KBM-7 (cell line): ENCODE results near the gene ARAP1.

Experiments
- DNase-seq: peaks from one replicate; pipeline ENCODE4 v3.0.0-alpha.2; 2015
- in situ Hi-C: fragments of 300-500 bp; cut with MboI; formaldehyde crosslinking; loops from 2 replicates; pipeline ENCODE4 v1.14.3; 2020; ENCODE audit warnings: low sequenced_read_pairs, low pct_unique_long_range_greater_than_20kb, mixed read lengths

Gene ARAP1

DNA sequence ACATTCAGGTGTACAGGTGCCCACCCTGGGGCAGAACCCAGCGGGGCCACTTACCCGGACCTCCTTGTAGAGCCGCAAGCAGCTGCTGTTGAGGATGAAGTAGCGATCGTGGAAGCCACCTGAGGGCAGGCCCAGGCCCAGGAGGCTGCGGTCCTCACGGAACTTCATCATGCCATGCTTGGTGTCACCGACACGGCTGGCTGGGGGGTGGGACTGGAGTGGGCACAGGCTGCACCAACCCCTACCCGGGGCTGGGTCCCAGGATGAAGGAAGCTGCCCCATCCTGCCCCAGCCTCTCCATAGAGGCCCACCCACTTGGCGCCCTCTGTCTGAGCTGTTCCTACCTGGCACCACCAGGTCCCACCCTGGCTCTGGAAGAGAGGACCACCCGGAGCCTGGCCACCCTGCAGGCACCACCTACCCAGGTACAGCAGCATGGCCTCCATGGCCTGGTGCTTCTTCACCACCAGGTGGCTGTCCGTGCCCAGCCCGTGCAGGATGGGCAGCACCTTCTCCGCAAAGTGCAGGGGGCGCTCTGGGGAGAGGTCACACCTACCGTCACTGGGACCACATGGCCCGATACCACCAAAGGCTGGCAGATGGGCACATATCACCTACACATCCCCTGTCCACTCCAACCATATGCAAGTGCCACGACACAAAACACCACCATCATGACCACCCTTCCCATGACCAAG, 58.8 kb downstream of the ARAP1 start:
- DNase-seq: no peak
- in situ Hi-C loops: no loop called here

DNA sequence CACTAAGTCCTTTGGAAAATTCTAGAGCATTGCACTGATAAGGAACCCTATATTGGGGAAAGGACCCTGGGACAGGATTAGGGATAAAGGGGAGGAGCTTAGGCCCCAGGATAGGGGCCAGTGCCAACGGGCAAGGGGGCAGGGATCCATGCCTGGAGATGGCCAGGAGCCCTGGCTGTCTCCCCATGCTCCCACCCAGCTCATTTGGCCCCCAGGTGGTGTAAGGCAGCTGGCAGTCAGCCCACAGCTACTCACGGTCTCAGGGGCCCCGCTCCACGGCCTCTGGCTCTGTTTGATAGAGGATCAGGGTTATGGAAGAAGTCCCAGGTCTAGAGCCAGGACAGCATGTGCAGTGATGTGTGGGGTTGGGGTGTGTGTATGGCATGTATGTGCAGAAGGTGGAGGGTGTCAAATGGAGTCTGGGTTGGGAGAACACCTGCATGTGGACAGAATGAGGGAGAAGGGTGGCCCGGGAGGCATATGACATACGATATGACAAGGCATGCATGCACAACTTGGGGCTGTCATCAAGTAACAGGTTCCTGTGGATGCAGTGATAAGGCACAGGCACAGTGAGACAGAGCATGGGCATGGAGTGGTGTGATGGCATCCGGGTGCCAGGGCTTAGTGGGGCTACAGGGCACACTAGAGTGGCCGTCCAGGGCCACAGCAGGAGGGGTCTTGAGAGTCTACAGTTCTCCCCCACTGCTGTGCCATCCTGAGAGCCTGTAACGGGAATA, 59.5 kb downstream of the ARAP1 start:
- no peak for DNase-seq
- in situ Hi-C loops: no loop called here

DNA sequence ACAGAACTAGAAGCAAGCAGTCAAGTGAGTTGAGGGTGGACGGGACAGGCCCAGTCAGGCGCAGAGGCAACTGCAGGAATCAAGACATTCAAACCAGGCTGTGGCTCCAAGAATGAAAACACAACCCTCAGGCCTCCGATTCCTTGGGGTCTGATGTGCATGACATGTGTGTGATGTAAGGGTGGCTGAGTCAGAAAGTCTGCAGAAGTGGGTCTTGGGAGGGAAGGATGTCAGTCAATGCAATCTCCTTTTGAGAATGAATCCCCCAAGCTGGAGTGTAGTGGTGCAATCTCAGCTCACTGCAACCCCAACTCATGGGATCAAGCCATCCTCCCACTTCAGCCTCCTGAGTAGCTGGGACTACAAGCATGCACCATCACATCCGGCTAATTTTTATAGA, 62.0 kb downstream of the ARAP1 start:
- in situ Hi-C loops: no loop called here

GRCh38 chr11:72688929-72689328, 63.3 kb downstream of the ARAP1 start:
- in situ Hi-C loops: no loop called here

More for the DNA sequence above, 62.0 kb downstream of the ARAP1 start:
- no peak for DNase-seq

GRCh38 chr11:72688486-72688885, 63.7 kb downstream of the ARAP1 start:
- DNase-seq: no peak
- in situ Hi-C loops: no loop called here

More at GRCh38 chr11:72688929-72689328, 63.3 kb downstream of the ARAP1 start:
- no peak for DNase-seq

GRCh38 chr11:72687326-72687725, 64.9 kb downstream of the ARAP1 start:
- in situ Hi-C loops: no loop called here
- no peak for DNase-seq

DNA sequence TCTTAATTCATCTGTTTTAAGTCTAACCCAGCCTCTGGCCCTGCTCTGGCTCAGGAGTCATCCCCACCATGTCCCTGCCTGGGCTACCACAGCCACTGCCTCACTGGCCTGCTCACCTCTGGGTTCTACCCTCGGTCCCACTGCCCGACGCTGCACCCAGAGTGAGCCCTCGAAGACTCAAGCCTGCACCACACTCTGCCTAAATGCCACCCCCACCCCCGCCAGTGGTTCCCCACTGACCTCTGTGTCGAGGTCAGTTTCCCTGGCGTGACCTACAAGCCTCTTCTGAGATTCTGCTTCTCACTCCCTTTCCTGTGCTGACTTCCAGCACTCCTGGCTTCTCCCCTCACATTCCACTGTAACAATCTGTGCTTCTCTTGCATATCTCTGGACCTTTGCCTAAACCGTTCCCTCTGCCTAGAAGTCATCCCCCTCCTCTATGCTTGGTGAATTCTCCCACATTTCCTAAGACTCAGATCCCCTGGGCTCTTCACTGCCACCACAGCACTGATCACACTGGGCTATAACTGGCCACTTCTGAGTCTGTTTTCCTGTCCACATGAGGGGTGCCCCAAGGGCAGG, 65.5 kb downstream of the ARAP1 start:
- in situ Hi-C loops: no loop called here
- no peak for DNase-seq

DNA sequence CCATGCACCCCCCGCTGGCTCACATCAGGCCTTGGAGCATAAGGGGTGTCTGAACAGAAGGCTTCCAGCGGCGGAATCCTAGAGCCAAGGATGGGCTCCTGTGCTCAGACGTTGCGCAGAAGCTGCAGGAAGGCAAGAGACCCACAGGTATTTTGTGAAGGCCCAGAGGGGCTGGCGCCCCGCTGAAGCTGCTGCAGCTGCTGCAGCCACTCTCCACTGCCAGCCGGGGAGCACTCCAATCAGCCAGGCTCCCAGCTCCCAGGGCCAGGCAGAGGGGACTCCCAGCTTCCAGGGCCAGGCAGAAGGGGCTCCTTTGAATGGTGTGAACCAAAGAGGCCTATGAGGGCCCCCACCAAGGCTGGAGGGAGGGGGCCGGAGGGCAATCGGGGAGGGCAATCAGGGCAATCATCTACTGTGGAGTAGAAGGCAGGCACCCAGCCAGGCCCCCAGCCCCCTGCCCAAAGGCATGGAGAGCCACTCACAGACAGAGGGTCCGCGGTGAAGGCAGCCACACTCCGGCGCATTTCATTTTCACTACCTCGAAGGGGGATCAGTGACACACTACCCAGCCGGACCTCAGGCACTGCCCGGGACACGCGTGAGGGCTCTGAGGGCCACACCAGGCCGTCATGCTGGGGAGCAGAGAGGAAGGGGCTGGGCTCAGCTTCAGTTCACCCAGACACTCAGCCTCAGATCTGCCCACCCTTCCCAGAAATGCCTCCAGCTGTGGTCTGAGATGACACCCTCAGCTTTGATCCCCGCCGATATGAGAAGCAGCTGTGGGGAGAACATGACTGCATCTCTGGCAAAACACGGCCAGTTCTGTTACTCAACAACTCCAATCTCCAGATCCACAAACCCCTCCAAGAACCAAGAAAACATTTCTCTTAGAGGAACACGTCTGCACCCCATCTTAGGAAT, 66.4 kb downstream of the ARAP1 start:
- in situ Hi-C loops: no loop called here
- no peak for DNase-seq

DNA sequence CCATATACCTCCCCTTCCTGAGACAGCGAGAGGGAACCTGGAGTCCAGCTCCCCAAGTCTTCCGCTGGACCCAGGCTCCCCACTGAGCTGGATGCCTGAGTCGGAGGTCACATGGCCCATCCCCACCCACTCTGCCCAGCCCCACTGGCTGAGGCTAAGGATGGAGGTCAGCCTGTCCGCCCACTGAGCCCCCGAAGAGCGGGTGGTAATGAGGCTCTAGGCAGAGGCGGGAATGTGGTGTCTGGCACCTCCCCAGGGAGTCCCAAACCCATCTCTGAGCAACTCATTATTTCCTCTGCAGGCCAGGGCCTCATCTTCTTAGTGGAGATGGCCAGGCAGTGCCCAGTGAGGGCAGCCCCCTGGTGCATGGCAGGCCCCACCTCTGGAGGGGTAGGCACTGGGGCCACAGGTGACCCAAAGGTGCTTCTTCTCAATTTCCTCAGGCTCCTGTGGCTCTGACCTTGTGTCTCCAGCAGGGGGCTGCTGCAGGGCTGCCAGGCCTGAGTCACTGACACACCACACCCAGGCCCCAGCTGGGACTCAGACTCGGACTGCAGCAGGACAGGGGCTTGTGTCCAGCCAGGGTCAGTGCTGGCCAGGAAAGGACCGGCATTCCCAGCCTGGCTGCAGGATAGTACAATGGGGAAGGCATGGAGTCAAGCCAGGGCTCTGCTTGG, 67.8 kb downstream of the ARAP1 start:
- DNase-seq: peak; percentile 60
- in situ Hi-C loops: no loop called here

DNA sequence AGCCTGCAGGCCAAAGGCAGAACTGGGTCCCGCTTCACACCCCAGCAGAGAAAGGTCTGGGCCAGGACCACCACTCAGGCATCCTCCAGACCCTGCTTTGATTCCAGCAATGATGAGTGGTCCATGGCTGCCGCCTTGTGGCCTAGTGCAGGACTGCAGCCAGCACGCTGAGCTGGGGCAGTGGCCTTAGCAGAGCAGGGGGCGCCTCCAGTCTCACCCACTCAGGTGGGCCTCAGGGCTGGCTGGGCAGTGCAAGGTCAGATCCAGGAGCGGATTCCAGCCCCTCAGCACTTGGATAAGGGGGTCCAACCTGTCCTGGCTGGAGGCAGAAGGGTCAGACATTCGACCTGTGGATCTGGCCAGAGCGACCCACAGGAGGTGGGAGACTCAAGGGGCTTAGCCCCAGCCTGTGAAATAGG, 68.4 kb downstream of the ARAP1 start:
- in situ Hi-C loops: no loop called here
- DNase-seq: peak; percentile 59

- DNase-seq: no peak
- in situ Hi-C loops: no loop called here
Measured at GRCh38 chr11:72682858-72683243, 69.4 kb downstream of the ARAP1 start.

- no peak for DNase-seq
- in situ Hi-C loops: no loop called here
Measured at GRCh38 chr11:72682238-72682857, 69.9 kb downstream of the ARAP1 start.

GRCh38 chr11:72681226-72682153, 70.7 kb downstream of the ARAP1 start:
- in situ Hi-C loops: no loop called here
- no peak for DNase-seq

- in situ Hi-C loops: no loop called here
- DNase-seq: no peak
Measured at GRCh38 chr11:72680624-72681158, 71.5 kb downstream of the ARAP1 start.

DNA sequence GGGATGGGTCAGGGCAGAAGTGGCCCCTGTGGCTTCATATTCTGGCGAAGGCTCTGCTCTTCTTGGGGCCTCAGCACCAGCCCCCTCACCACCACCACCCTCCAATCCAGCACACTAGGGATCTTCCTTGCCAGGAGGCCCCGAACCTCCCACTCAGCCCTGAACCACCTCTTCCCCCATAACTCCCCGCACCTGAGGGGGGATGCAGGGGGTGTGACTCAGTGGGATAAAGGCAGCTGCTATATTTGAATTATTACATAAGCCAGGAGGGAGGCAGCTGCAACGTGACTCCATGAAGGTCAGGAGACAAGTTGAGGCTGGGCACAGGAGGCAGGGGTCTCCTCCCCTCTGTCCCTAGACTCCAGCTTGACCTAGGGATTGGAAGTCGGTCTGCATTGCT, 72.3 kb downstream of the ARAP1 start:
- in situ Hi-C loops: no loop called here
- no peak for DNase-seq

DNA sequence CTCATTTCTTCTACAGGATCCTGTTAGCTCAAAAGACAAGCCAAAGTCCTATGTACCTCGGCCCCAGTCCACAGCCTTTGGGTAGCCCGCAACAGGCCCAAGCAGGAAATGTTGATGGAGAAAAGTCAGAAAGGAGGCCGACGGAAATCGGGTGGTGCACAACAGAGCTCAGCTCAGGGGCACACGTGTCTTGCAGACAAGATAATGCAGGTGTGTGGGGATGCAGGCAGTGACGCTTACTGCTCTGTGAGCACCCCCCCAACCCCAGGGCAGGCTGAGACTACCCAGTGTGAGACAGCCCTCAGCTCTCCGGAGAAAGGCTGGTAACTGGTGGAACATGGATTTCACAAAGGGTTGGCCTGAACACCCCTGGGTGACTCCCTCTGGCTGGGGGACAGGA, 73.7 kb downstream of the ARAP1 start:
- in situ Hi-C loops: no loop called here

DNA sequence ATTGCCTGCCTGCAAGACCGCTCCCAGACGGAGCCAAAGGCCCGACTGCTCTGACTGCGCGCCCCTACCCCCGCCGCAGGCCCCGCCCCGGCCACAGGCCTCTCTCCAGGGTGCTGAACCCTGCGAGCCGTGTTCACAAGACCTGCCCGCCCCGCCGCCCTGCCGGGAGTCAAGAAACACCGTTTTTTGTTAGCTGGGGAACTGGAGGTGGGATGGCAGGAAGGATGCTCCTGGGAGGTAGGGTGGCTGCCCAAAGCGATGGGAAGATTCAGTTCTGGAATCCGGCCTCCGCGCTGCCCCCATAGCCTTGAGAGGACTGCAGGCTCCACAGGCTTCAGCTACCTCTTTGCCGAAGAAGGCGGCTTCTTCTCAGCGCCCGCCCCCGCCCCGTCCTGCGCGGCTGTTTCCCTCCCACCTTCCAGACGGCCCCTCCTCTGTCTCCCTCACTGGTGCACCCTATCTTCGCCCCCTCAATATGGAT, 75.3 kb downstream of the ARAP1 start:
- in situ Hi-C loops: no loop called here

More for the DNA sequence above, 73.7 kb downstream of the ARAP1 start:
- no peak for DNase-seq

More for the DNA sequence above, 75.3 kb downstream of the ARAP1 start:
- DNase-seq: peak; percentile 53
